Astrocyte (in vitro differentiated cells and primary cell): ENCODE data around the gene NWD2. TPM values are rescaled to one million over a fixed set of nuclear protein-coding genes. Genes with fewer than 3 reads are reported as not detected.

Experiments used
- DNase-seq: peaks from one replicate; pipeline ENCODE4 v3.0.0-alpha.2; 2010; ENCODE audit warnings: low read depth
- FAIRE-seq: peaks from 2 replicates; lab custom pipeline; 2011; peaks lifted over from hg19 to GRCh38; lab: Jason Lieb, UNC
- H2AFZ ChIP-seq: 2 replicates; pipeline ENCODE4 v1.6.0; 2012; ENCODE audit warnings: low read depth, low read length, inconsistent platforms
- H3K27ac ChIP-seq: 2 replicates; pipeline ENCODE4 v1.5.1; 2011; ENCODE audit warnings: low read depth, low read length, inconsistent platforms
- H3K27me3 ChIP-seq: 2 replicates; pipeline ENCODE4 v1.6.0; 2011; ENCODE audit warnings: low read length, inconsistent platforms; ENCODE audit not compliant: insufficient read depth
- H3K36me3 ChIP-seq: 2 replicates; pipeline ENCODE4 v1.5.1; 2011; ENCODE audit warnings: low read length, inconsistent platforms; ENCODE audit not compliant: insufficient read depth
- H3K4me1 ChIP-seq: 2 replicates; pipeline ENCODE4 v1.5.1; 2011; ENCODE audit warnings: low read length, inconsistent platforms; ENCODE audit not compliant: insufficient read depth
- H3K4me2 ChIP-seq: 2 replicates; pipeline ENCODE4 v1.6.0; 2012; ENCODE audit warnings: low read length, inconsistent platforms
- H3K4me3 ChIP-seq: 2 replicates; pipeline ENCODE4 v1.5.1; 2011; ENCODE audit warnings: low read depth, mild to moderate bottlenecking, low read length, inconsistent platforms; ENCODE audit not compliant: insufficient read depth
- H3K79me2 ChIP-seq: 2 replicates; pipeline ENCODE4 v1.6.0; 2012; ENCODE audit warnings: mild to moderate bottlenecking, low read length, inconsistent platforms; ENCODE audit not compliant: insufficient read depth
- H3K9ac ChIP-seq: 2 replicates; pipeline ENCODE4 v1.6.0; 2012; ENCODE audit warnings: mild to moderate bottlenecking, low read length, inconsistent platforms
- H3K9me3 ChIP-seq: 2 replicates; pipeline ENCODE4 v1.5.1; 2012; ENCODE audit warnings: low read depth, mild to moderate bottlenecking, low read length, inconsistent platforms; ENCODE audit not compliant: insufficient read depth
- H4K20me1 ChIP-seq: 2 replicates; pipeline ENCODE4 v1.6.0; 2012; ENCODE audit warnings: low read length, inconsistent platforms; ENCODE audit not compliant: insufficient read depth
- H3K27ac Mint-ChIP-seq: one replicate; pipeline ENCODE4 v1.8.0; 2021; ENCODE audit warnings: mild to moderate bottlenecking, mixed read lengths; ENCODE audit not compliant: unreplicated experiment
- H3K27me3 Mint-ChIP-seq: one replicate; pipeline ENCODE4 v1.8.0; 2021; ENCODE audit warnings: low read depth, mixed read lengths; ENCODE audit not compliant: unreplicated experiment
- H3K36me3 Mint-ChIP-seq: one replicate; pipeline ENCODE4 v1.8.0; 2021; ENCODE audit warnings: low read depth, mixed read lengths; ENCODE audit not compliant: unreplicated experiment
- H3K4me1 Mint-ChIP-seq: one replicate; pipeline ENCODE4 v1.8.0; 2021; ENCODE audit warnings: low read depth, mixed read lengths; ENCODE audit not compliant: unreplicated experiment
- H3K4me3 Mint-ChIP-seq: one replicate; pipeline ENCODE4 v1.8.0; 2021; ENCODE audit warnings: mild to moderate bottlenecking, moderate library complexity, mixed read lengths; ENCODE audit not compliant: unreplicated experiment
- H3K9me3 Mint-ChIP-seq: one replicate; pipeline ENCODE4 v1.8.0; 2021; ENCODE audit warnings: mild to moderate bottlenecking, mixed read lengths; ENCODE audit not compliant: unreplicated experiment
- CTCF ChIP-seq: IDR thresholded peaks from 2 replicates; pipeline ENCODE4 v1.5.1; 2011; ENCODE audit warnings: low read depth, mild to moderate bottlenecking, inconsistent platforms, low read length, moderate library complexity; ENCODE audit not compliant: insufficient read depth
- EZH2 ChIP-seq: IDR thresholded peaks from 2 replicates; pipeline ENCODE4 v1.6.1; 2012; ENCODE audit warnings: mild to moderate bottlenecking, low read length, inconsistent platforms; ENCODE audit not compliant: insufficient read depth
- total RNA-seq: library from RNA; stranded (reverse); gene quantifications from 2 replicates; pipeline ENCODE4 v1.2.1, GENCODE V29; 2021

Gene NWD2
- total RNA-seq, 1 donor from 2014 or later = not detected

- Histone ChIP-seq H3K9ac (no peak overlapping the region), H3K9me3 (no peaks in the 10 kb centered on the region), H3K79me2 (no peaks in the 10 kb centered on the region), H3K27me3 (peaks cover 24% of the 10 kb centered on the region), H3K27ac (no peak overlapping the region), H3K36me3 (no peaks in the 10 kb centered on the region), H3K4me2 (no peak overlapping the region), H2AFZ (no peak overlapping the region), H4K20me1 (no peaks in the 10 kb centered on the region), H3K4me3 (no peak overlapping the region), H3K4me1 (no peaks in the 10 kb centered on the region)
- H3K4me3 Mint-ChIP-seq = no peak overlapping the region
- H3K27ac Mint-ChIP-seq = no peak overlapping the region
- peaks cover 65% of the 10 kb centered on the region for H3K27me3 Mint-ChIP-seq
- peaks cover 2% of the 10 kb centered on the region for H3K4me1 Mint-ChIP-seq
- FAIRE-seq (no peak), DNase-seq (no peak)
- TF ChIP-seq EZH2 (no peak), CTCF (no peak)
- no peaks in the 10 kb centered on the region for H3K36me3 Mint-ChIP-seq
- peaks cover 1% of the 10 kb centered on the region for H3K9me3 Mint-ChIP-seq
Observed at GRCh38 chr4:37241647-37242046, 2.9 kb upstream of the NWD2 start.

GRCh38 chr4:37243051-37243450 lies 1.5 kb upstream of the NWD2 start:
- Histone ChIP-seq H2AFZ (no peak overlapping the region), H3K4me3 (no peak overlapping the region), H3K36me3 (no peaks in the 10 kb centered on the region), H3K9me3 (no peaks in the 10 kb centered on the region), H4K20me1 (no peaks in the 10 kb centered on the region), H3K27ac (no peak overlapping the region), H3K4me2 (no peak overlapping the region), H3K79me2 (no peaks in the 10 kb centered on the region), H3K4me1 (no peaks in the 10 kb centered on the region), H3K9ac (no peak overlapping the region), H3K27me3 (peaks cover 29% of the 10 kb centered on the region)
- FAIRE-seq (no peak), DNase-seq (no peak)
- peaks cover 1% of the 10 kb centered on the region for H3K9me3 Mint-ChIP-seq
- peaks cover 2% of the 10 kb centered on the region for H3K4me1 Mint-ChIP-seq
- TF ChIP-seq CTCF (no peak), EZH2 (no peak)
- H3K27ac Mint-ChIP-seq = no peak overlapping the region
- no peaks in the 10 kb centered on the region for H3K36me3 Mint-ChIP-seq
- no peak overlapping the region for H3K4me3 Mint-ChIP-seq
- peaks cover 71% of the 10 kb centered on the region for H3K27me3 Mint-ChIP-seq

GRCh38 chr4:37243722-37244582 lies 591 bp upstream of the NWD2 start:
- FAIRE-seq = no peak
- no peaks in the 10 kb centered on the region for H3K36me3 Mint-ChIP-seq
- no peak for DNase-seq

More at GRCh38 chr4:37243722-37244582, 591 bp upstream of the NWD2 start:
- Mint-ChIP-seq H3K4me3 (peak overlapping the region; percentile 64), H3K27me3 (peaks cover 75% of the 10 kb centered on the region), H3K4me1 (peaks cover 2% of the 10 kb centered on the region), H3K9me3 (peaks cover 1% of the 10 kb centered on the region), H3K27ac (no peak overlapping the region)
- Histone ChIP-seq H2AFZ (no peak overlapping the region), H3K4me3 (no peak overlapping the region), H3K27me3 (peaks cover 29% of the 10 kb centered on the region), H3K79me2 (no peaks in the 10 kb centered on the region), H3K4me2 (peak overlapping the region; percentile 19), H3K9ac (no peak overlapping the region), H3K27ac (no peak overlapping the region), H3K36me3 (no peaks in the 10 kb centered on the region), H4K20me1 (no peaks in the 10 kb centered on the region), H3K9me3 (no peaks in the 10 kb centered on the region), H3K4me1 (no peaks in the 10 kb centered on the region)
- no peak for TF ChIP-seq CTCF
- no peak for TF ChIP-seq EZH2
